HG03108 (cell line): Measurements from ENCODE around the gene DEAF1.
"Not testable (repeated sequence)": the region's sequence is repeated elsewhere in the genome, so short reads cannot be mapped to it uniquely, and the experiment has no call there.

ENCODE experiments used
- ATAC-seq: cut with Tn5 transposase; IDR thresholded peaks from one replicate; pipeline ENCODE4 v1.9.1; 2021; ENCODE audit warnings: moderate library complexity; ENCODE audit not compliant: unreplicated experiment

Gene DEAF1, protein sequence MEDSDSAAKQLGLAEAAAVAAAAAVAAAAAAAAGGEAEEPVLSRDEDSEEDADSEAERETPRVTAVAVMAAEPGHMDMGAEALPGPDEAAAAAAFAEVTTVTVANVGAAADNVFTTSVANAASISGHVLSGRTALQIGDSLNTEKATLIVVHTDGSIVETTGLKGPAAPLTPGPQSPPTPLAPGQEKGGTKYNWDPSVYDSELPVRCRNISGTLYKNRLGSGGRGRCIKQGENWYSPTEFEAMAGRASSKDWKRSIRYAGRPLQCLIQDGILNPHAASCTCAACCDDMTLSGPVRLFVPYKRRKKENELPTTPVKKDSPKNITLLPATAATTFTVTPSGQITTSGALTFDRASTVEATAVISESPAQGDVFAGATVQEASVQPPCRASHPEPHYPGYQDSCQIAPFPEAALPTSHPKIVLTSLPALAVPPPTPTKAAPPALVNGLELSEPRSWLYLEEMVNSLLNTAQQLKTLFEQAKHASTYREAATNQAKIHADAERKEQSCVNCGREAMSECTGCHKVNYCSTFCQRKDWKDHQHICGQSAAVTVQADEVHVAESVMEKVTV

DNA sequence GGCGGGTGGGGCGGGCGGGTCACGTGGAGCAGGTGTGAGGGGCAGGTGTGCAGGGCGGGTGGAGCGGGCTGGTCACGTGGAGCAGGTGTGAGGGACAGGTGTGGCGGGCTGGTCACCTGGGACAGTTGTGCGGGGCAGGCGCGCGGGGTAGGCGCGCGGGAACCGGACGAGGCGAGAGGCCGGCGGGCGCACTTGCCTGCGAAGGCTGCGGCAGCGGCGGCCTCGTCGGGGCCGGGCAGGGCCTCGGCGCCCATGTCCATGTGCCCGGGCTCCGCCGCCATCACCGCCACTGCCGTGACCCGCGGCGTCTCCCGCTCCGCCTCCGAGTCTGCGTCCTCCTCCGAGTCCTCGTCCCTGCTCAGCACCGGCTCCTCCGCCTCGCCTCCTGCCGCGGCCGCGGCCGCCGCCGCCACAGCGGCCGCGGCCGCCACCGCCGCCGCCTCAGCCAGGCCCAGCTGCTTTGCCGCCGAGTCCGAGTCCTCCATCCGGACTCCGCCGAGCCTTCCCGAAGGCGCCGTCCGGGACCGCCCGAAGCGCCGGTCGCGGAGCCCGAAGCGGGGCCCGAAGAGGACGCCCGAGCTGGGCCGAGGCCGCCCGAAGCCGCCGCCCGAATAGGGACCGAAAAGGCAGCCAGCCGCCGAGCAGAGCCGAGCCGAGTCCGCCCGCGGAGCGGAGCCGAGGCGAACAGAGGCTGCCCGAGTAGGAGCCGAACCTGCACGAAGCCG is at the start of gene DEAF1:
DEAF1 (minus strand) TSS at position 660 of the 725 bp plus-strand sequence; CDS start at position 485, 175 bp downstream.
- ATAC-seq, result peak; percentile 65

DNA sequence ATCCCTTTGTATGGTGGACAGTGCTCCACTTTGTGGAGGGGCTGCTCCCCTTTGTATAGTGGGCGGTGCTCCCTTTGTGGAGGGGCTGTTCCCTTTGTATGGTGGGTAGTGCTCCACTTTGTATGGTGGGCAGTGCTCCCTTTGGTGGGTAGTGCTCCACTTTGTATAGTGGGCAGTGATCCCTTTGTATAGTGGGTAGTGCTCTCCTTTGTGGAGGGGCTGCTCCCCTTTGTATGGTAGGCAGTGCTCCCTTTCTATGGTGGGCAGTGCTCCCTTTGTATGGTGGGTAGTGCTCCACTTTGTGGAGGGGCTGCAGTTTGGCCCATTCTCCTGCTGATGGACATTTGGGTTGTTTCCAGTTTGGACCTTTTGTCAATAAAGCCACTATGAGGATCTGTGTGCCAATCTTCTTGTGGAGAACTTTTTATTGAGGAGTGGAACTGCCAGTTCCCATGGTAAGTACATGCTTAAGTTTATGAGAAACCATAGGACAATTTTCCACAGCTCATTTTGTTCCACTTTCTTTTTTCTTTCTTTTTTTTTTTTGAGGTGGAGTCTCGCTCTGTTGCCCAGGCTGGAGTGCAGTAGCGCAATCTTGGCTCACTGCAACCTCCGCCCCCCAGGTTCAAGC is 47.7 kb upstream of the DEAF1 start:
- ATAC-seq, result no peak

DNA sequence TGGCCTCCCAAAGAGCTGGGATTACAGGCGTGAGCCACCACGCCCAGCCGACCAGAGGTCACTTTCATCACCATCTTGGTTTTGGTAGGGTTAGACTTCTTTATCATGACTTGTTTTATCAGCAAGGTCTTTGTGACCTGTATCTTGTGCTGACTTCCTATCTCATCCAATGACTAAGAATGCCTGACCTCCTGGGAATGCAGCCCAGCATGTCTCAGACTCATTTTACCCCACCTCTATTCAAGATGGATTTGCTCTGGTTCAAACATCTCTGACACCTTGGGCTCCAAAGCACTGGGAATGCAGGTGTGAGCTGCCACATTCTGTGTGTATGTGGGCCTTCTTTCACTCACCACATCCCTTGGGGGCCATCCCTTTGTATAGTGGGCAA is 47.1 kb upstream of the DEAF1 start:
- no peak for ATAC-seq

DNA sequence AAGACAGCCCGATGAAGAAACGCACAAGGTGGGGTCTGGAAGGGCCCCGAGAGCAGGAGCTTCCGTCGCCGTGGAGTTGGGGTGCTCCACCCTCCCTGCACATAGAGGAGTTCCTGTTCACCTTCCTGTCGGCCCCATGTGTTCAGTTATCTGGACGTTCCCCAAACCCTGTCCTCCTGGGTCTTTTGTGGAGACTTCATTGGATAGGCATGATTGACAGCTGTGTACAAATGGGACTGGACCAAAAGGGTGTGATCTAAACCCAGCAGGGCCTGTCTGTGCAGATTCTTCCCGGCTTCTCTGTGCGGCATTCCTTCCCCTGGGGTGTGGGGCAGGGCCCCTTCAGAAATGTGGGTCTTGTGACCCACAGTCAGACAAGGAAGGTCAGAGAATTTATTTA is 42.9 kb upstream of the DEAF1 start:
- not testable (repeated sequence) for ATAC-seq

DNA sequence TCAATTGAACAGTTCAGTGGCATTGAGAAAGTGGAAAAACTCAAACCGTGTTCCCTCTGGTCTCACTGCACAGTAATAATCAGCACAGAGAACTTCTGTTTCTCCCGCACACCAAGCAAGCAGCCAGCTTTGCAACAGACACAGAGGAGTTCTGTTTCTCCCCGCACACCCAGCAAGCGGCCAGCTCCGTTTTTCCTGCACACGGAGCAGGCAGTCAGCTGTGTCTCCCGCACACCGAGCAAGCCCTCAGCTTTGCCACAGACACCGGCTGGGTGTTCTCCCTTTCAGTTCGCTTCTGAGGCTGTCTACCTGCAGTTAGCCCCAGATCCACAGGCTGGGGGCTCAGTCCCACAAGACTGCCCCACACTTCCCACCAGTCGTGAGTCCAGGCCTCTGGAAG is 42.3 kb upstream of the DEAF1 start:
- ATAC-seq, result no peak

DNA sequence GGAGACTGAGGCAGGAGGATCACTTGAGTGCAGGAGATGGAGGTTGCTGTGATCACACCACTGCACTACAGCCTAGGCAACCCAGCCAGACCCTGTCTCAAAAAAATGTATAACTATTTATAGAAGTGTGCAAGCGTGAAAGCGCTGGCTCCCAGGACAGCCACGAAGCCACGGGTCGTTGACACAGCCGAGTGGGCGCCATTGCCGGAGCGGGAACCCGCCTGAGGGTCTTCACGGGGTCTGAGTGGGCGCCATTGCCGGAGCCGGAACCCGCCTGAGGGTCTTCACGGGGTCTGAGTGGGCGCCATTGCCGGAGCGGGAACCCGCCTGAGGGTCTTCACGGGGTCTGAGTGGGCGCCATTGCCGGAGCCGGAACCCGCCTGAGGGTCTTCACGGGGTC is 39.5 kb upstream of the DEAF1 start:
- ATAC-seq, result not testable (repeated sequence)

DNA sequence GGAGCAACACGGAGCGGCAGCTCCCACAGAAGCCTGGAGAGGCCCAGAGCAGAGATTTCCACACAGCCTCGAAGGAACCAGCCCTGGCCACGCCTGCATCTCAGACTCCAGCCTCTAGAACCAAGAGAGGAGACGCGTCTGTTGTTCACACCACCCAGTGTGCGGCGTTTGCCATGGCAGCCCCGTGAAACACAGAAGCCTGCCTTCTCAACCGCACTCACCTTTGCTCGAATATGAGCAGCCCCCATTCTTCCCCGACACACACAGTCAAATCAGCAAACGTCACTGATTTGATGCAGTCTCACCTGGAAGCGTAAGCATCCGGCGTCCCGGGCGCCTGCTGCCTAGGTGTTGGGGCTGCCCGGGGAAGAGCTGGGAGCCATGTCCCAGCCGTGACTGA is 38.0 kb upstream of the DEAF1 start:
- no peak for ATAC-seq

DNA sequence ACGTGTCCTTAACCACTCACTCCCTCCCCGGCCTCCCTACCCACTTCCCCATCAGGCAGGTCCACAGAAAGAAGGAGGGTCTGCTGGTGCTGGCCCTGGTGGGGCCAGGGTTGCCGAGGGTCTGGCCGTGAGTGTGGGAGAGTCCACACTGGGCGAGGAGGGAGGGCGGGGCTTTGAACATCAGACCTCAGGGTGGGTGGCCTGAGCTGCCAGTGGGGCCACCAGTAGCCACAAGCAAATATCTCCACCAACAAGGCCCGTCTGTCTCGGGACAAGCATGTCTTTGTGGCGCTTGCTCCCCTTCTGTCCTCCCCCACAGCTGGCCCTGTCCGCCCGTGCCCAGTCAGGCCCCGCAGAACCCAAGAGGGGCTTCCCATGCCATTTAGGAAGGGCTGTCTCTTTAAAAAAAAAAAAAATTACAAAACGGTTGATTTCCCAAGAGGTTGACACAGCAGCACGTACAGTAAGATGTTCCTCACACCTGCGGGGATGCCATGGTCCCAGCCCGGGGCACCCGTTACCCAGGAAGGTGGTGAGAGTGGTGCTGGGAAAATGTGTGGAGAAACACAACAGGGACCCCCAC is 34.6 kb upstream of the DEAF1 start:
- no peak for ATAC-seq

DNA sequence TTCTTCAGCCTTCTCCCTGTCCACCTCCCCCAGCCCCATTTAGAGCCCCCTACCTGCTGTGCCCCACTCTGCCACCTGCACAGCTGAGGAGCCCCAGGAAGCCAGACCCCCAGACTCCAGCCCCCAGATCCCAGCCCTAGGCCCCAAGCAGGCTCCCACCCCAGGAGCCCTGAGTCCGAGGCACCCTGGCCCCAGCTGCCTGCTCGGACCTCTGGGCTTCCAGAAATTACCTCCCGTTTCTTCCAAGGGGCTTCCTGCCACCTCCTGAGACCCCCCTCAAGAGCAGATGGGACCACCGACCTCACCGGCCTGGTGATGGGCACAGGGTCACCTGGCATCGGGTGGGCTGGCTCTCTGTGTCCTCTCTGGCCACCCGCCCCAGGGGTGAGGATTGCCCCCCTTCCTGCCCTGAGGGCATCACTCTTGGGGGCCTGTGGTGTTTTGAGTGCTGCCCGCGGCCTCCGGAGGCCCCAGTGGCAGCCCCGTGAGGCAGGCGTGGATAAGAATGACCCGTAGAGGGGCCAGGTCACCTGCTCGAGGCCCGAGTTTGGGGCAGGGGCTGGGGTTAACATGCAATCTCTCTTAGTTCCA is 34.0 kb upstream of the DEAF1 start:
- no peak for ATAC-seq

DNA sequence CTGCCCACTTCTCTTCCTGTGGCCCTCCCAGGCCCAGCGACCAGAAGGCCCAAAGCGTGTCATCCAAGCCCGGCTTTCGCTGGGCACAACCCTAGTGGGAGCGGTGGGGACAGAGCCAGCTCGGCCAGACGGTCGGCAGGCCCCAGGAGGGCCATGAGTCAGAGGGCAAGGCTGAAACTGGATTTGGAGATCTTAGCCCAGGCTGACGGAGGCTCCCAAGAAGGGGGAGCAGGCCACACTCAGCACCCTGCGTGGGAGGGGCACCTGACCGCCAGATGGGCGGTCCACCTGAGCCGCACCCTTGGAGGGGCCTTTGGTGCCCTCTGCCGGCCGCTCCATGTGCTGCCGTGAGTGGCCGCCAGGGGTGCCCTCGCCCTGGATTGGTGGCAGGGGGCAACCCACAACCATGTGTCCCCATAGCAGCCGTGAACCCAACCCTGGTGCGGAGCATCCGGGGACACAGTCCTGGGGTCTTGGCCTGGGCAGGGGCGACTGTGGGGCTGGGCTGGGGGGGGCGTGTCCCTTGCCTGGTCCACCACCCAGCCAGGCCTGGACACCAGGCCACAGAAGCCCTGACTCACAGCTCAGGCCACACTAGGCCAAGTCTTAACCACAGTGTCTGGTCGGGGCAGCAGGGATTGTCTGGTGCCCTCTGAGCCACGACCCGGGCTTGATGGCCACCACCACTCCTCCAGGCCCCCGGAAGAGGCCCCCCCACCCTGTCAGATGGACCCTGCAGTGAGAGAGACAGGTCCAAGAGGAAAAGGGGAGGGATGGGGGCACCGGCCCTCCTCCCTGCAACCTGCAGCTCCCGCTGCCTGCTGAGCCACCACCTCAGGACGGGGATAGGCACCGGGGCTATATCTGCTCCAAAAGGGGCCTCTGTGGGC is 33.1 kb upstream of the DEAF1 start:
- peak; percentile 57 for ATAC-seq

DNA sequence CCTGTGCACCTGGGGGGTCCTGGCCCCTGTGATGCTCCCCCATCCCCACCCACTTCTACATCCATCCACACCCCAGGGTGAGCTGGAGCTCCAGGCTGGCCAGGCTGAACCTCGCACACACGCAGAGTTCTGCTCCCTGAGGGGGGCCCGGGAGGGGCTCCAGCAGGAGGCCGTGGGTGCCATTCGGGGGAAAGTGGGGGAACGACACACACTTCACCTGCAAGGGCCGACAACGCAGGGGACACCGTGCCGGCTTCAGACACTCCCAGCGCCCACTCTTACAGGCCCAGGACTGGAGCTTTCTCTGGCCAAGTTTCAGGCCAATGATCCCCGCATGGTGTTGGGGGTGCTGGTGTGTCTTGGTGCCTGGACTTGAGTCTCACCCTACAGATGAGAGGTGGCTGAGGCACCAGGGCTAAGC is 32.3 kb upstream of the DEAF1 start:
- no peak for ATAC-seq

DNA sequence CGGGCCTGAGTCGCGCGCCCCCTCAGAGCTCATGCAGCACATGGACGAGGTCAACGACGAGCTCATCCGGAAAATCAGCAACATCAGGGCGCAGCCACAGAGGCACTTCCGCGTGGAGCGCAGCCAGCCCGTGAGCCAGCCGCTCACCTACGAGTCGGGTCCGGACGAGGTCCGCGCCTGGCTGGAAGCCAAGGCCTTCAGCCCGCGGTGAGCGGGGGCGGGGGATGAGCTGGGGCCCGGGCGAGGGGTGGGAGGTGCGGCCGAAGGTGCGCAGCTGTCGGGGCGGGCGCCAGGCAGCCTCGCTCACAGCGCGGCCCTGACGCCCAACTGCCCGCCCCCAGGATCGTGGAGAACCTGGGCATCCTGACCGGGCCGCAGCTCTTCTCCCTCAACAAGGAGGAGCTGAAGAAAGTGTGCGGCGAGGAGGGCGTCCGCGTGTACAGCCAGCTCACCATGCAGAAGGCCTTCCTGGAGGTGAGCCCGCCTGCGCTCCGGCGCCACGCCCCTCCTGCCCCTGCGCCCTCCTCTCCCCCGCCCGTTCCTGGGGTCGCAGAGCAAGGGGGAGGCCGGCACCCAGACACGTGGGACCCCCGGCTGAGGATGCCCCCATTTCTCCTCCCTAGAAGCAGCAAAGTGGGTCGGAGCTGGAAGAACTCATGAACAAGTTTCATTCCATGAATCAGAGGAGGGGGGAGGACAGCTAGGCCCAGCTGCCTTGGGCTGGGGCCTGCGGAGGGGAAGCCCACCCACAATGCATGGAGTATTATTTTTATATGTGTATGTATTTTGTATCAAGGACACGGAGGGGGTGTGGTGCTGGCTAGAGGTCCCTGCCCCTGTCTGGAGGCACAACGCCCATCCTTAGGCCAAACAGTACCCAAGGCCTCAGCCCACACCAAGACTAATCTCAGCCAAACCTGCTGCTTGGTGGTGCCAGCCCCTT is 31.5 kb upstream of the DEAF1 start:
- no peak for ATAC-seq

DNA sequence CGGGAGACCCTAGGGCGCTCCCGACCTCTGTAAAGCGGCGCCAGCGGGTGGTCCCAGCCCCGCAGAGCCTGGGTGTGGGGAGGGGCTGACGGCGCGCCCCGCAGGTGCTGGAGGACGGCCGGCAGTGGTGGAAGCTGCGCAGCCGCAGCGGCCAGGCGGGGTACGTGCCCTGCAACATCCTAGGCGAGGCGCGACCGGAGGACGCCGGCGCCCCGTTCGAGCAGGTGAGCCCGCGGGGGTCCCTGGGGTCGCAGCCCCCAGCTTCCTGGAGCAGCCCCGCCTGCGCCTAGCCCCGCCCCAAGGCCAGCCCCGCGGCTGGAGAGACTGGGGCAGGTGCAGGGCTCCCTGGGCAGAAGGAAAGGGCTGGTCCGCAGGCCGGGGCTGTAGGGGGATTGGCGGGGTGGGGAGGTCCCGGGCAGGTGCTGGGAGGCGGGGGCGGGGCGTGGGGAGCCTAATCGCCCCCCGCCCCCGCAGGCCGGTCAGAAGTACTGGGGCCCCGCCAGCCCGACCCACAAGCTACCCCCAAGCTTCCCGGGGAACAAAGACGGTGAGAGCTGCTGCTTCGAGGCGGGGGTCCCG is 30.7 kb upstream of the DEAF1 start:
- ATAC-seq, result no peak

DNA sequence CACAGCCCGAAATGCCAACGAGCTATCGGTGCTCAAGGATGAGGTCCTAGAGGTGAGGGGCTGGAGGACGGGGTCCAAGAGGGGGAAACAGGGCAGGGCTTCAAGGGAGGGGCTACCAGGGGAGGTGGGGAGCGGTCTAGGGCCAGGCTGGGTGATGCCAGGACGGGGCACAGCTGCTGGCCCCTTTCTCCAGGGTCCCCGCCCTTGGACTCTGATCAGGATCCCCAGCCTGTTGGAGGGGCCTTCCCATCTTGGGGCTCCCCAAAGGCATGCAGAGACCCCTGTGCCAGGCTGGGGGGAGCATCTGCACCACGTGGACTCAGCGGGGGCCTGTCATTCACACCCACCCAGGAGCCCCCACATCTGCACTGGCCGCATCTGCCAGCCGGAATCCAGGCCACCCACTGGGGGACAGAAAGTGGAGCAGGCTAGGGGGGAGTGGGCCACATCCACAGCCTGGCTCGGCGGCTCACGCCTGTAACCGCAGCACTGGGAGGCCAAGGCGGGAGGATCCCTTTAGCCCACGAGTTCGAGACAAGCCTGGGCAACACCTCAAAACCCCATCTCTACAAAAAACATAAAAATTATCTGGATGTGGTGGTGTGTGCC is 29.9 kb upstream of the DEAF1 start:
- ATAC-seq, result no peak

DNA sequence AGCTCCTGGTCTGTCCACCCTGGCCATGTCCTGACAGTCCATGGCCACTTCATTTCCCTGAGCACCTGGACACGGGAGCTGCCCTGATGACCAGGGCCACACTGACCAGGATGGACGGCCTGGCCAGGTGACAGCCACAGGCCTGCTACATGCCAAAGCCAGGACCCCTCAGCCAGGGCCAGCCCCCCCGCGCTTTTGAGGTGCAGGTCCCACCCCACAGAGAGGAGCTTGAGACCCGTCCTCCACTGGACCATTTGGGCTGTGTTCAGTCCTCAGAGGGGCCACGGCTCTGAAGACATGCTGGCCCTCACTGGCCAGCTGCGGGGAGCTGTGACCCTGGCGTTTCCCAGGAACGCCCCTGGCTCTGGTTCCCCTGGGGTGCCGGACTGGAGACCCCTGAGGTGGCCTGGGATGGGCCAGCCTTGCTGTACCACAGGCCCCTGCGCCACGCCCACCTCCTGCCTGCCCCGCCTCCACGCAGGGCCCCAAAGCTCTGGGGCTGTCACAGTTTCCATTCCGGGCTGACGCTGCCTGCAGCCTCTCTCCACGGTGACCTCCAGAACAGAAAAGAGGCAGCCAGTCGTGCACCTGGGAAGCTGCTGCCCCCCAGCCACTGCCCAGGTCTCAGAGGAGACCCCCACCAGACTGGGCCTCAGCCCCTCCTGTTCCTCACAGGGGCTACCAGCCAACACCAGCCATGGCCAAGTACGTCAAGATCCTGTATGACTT is 29.2 kb upstream of the DEAF1 start:
- ATAC-seq, result no peak

DNA sequence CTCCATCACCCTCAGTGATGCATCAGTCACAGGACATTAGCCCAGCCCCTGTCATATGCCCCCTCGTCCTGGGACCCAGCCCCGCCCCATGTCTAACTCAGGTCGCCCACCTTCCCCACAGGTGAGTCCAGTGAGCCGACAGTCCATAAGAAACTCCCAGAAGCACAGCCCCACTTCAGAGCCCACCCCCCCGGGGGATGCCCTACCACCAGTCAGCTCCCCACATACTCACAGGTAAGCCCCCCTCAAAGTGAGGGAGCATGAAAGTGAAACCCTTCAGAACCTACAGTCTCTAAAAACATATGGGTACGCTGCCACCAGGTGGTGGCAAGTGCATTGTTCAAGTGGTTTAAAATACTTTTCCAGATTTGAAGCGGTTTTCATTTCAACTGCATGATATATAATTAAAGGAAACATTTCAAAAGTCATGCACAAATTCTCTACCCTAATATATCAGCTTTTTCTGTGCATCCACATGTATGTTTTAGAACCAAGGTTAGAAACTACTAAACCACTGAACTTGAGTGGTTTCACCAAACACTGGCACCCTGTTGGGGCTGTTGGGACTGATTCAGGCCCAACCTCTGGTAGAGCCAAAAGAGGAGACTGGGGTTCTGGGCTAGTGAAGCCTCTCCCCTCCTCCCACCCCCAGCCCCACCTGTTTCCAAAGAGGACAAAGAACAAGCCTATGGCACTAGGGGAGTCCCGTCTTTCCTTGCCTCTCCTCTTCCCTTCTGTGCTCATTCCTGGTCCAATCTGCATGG is 28.3 kb upstream of the DEAF1 start:
- no peak for ATAC-seq
